GM12878 (cell line): ENCODE results near the gene NISCH. TPM values are rescaled to one million over a fixed set of nuclear protein-coding genes. Genes with fewer than 3 reads are reported as not detected.

ENCODE experiments used
- ATAC-seq: fragments of 200-7000 bp; cut with Tn5 transposase; 3 replicates; pipeline ENCODE4 v1.9.1; 2020; ENCODE audit warnings: mild to moderate bottlenecking, moderate library complexity
- BruUV-seq: library from RNA; stranded (reverse); fragments of 400-500 nt; replicated peaks from 2 replicates; lab custom pipeline; 2021; lab: Mats Ljungman, UMichigan
- CTCF ChIA-PET: fragments of 300-600 bp; sonication (Branson Sonifier 250); formaldehyde crosslinking; extraction: SDS; loops from one replicate; lab custom pipeline; 2021; ENCODE audit warnings: inconsistent platforms; lab: Yijun Ruan, JAX
- POLR2A ChIA-PET: fragments of 350-600 bp; formaldehyde crosslinking; extraction: SDS; loops from one replicate; lab custom pipeline; 2021; ENCODE audit warnings: inconsistent platforms; lab: Charles Lee
- RAD21 ChIA-PET: fragments of 300-600 bp; sonication (Branson Sonifier 250); formaldehyde crosslinking; loops from one replicate; lab custom pipeline; 2023; ENCODE audit warnings: antibody characterized with exemption; ENCODE audit not compliant: unreplicated experiment; lab: Charles Lee
- SMC1A ChIA-PET: fragments of 300-600 bp; sonication (Branson Sonifier 250); formaldehyde crosslinking; loops from one replicate; lab custom pipeline; 2023; ENCODE audit not compliant: unreplicated experiment, uncharacterized antibody; lab: Charles Lee
- DNase-seq: peaks from one replicate; pipeline ENCODE4 v3.0.0-alpha.2; 2011; ENCODE audit warnings: low read depth, low spot score
- FAIRE-seq: peaks from 3 replicates; lab custom pipeline; 2011; peaks lifted over from hg19 to GRCh38; lab: Jason Lieb, UNC
- H2AFZ ChIP-seq: 2 replicates; pipeline ENCODE4 v1.6.0; 2011; ENCODE audit warnings: low read depth, low read length, control low read depth; ENCODE audit not compliant: control insufficient read depth
- H3K27ac ChIP-seq: 2 replicates; pipeline ENCODE4 v1.5.1; 2011; ENCODE audit warnings: control low read depth; ENCODE audit not compliant: control insufficient read depth, insufficient read depth
- H3K27me3 ChIP-seq, 2 experiments: replicated peaks in 1 of 2; 2 replicates each; pipeline versions ENCODE4 v1.6.0 to v1.6.1; 2011; ENCODE audit warnings: low read length in 1 of 2; ENCODE audit not compliant: control insufficient read depth in 2 of 2, insufficient read depth in 2 of 2
- H3K36me3 ChIP-seq, 2 experiments: 2 replicates each; pipeline ENCODE4 v1.5.1; 2011; ENCODE audit warnings: low read length in 1 of 2; ENCODE audit not compliant: control insufficient read depth in 2 of 2, insufficient read depth in 2 of 2
- H3K4me1 ChIP-seq: 2 replicates; pipeline ENCODE4 v1.6.1; 2011; ENCODE audit warnings: mild to moderate bottlenecking, low read length, moderate library complexity, mixed read lengths; ENCODE audit not compliant: control insufficient read depth, insufficient read depth
- H3K4me2 ChIP-seq: 2 replicates; pipeline ENCODE4 v1.6.0; 2011; ENCODE audit warnings: control low read depth; ENCODE audit not compliant: control insufficient read depth, insufficient read depth
- H3K4me3 ChIP-seq: fragments of 200-600 bp; sonication (generic); 2 replicates; pipeline ENCODE4 v1.5.1; 2016
- H3K79me2 ChIP-seq: 2 replicates; pipeline ENCODE4 v1.6.0; 2011; ENCODE audit warnings: low read length; ENCODE audit not compliant: control insufficient read depth, insufficient read depth
- H3K9ac ChIP-seq: 2 replicates; pipeline ENCODE4 v1.8.0; 2011; ENCODE audit warnings: low read length, control low read depth, mixed read lengths; ENCODE audit not compliant: control insufficient read depth, insufficient read depth
- H3K9me3 ChIP-seq: replicated peaks from 3 replicates; pipeline ENCODE4 v1.5.1; 2011; ENCODE audit warnings: mild to moderate bottlenecking, low read length; ENCODE audit not compliant: control insufficient read depth, insufficient read depth
- H4K20me1 ChIP-seq: 2 replicates; pipeline ENCODE4 v1.6.0; 2011; ENCODE audit not compliant: control insufficient read depth, insufficient read depth
- CHD4 ChIP-seq: fragments of 200-600 bp; sonication (generic); IDR thresholded peaks from 2 replicates; pipeline ENCODE4 v1.6.1; 2016; ENCODE audit warnings: mild to moderate bottlenecking
- EED ChIP-seq: sonication (generic); IDR thresholded peaks from 2 replicates; pipeline ENCODE4 v1.6.1; 2016; ENCODE audit warnings: antibody characterized with exemption, low read depth
- ETV6 ChIP-seq, 2 experiments: fragments of 450-650 bp in 1 of 2; IDR thresholded peaks in 1 of 2; conservative IDR thresholded peaks in 1 of 2; 2 replicates each; pipeline ENCODE4 v1.6.1; 2014; ENCODE audit warnings: antibody characterized with exemption in 1 of 2, borderline replicate concordance in 1 of 2, low read depth in 1 of 2, mild to moderate bottlenecking in 1 of 2, moderate library complexity in 1 of 2
- NR2C1 ChIP-seq: fragments of 450-650 bp; IDR thresholded peaks from 2 replicates; pipeline ENCODE4 v1.6.1; 2017; ENCODE audit warnings: antibody characterized with exemption, mild to moderate bottlenecking, moderate library complexity
- YBX1 ChIP-seq: fragments of 450-650 bp; IDR thresholded peaks from 2 replicates; pipeline ENCODE4 v1.6.1; 2016; ENCODE audit warnings: antibody characterized with exemption
- whole genome bisulfite sequencing: methylation state at CpG from one replicate; pipeline ENCODE4 v1.1.6; 2016; ENCODE audit warnings: low lambda C conversion rate; ENCODE audit not compliant: insufficient replicate concordance, insufficient coverage; ENCODE audit errors: missing lambda C conversion rate; 5-methylcytosine and 5-hydroxymethylcytosine counted together
- in situ Hi-C: fragments of 300-500 bp; cut with MboI; formaldehyde crosslinking; loops from 9 replicates; pipeline ENCODE4 v1.14.3; 2018; ENCODE audit warnings: mixed read lengths
- intact Hi-C: fragments of 100-400 bp; cut with micrococcal nuclease; formaldehyde crosslinking; loops from one replicate; pipeline ENCODE4 v1.14.2; 2022; ENCODE audit not compliant: unreplicated experiment
- polyA plus RNA-seq, 11 experiments: library from polyadenylated mRNA; depleted of rRNA in 4 of 11; unstranded in 6 of 11; stranded (reverse) in 5 of 11; fragments of >200 nt; fragmentation: Nextera tagmentation in 4 of 11; fragmentation: Illumina TruSeq in 1 of 11; extraction: Ambion mirVana in 4 of 11; extraction: Trizol in 1 of 11; gene quantifications; 1 replicate in 1 of 11; 2 replicates in 10 of 11; pipeline versions ENCODE4 v1.2.1 to v1.2.3, GENCODE V29; 2011 to 2016; ENCODE audit warnings: inconsistent platforms in 2 of 11, missing spikeins in 2 of 11, low read depth in 1 of 11
- total RNA-seq, 4 experiments: library from RNA; depleted of rRNA in 3 of 4; stranded (reverse); fragments of >200 nt in 3 of 4; fragmentation: Illumina TruSeq in 1 of 4; extraction: Trizol in 1 of 4; gene quantifications; 2 replicates each; pipeline versions ENCODE4 v1.2.1 to v1.2.3, GENCODE V29; 2013 to 2021
- TF ChIP-seq, protein P1 (sequence below): fragments of 450-650 bp; formaldehyde crosslinking; IDR thresholded peaks from 2 replicates; pipeline ENCODE4 v1.4.0; 2022; ENCODE audit warnings: mild to moderate bottlenecking, moderate library complexity

Gene NISCH
- total and polyA plus RNA-seq, 10 of the 15 experiments (the other 5 are each of a cell fraction or from before 2014, with no cell fraction given), result 0.76 to 52.5 (median 24.6) TPM

DNA sequence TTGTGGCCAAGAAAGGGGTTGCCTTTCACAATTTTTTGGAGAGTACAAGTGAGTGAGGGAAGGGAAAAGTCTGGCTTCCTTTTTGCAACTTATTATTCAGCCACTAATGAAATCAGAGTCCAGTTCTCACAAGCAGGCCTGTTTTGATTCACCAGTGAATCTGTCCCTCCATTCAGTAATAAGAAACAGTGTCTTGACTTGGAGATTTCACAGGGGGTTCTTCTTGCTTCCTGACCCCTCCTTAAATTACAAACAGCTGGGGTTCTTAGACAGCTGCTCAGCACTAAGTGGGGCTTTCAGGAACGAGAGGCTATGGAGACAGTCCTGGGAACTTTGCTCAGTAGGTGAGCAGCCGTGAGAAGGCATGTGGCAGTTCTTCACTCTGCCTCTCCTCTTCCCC is 35.0 kb upstream of the NISCH start:
- ATAC-seq, result no peak
- TF ChIP-seq YBX1 (no peak), CHD4 (no peak), EED (no peak), NR2C1 (no peak), ETV6 (conservative IDR thresholded peaks at IDR 0.05 in 1 of 2, IDR thresholded peaks at IDR 0.05 in 1 of 2; ENCODE audit: borderline replicate concordance in 1 of 2, low read depth in 1 of 2) (no peak)
- TF ChIP-seq, protein P1, sequence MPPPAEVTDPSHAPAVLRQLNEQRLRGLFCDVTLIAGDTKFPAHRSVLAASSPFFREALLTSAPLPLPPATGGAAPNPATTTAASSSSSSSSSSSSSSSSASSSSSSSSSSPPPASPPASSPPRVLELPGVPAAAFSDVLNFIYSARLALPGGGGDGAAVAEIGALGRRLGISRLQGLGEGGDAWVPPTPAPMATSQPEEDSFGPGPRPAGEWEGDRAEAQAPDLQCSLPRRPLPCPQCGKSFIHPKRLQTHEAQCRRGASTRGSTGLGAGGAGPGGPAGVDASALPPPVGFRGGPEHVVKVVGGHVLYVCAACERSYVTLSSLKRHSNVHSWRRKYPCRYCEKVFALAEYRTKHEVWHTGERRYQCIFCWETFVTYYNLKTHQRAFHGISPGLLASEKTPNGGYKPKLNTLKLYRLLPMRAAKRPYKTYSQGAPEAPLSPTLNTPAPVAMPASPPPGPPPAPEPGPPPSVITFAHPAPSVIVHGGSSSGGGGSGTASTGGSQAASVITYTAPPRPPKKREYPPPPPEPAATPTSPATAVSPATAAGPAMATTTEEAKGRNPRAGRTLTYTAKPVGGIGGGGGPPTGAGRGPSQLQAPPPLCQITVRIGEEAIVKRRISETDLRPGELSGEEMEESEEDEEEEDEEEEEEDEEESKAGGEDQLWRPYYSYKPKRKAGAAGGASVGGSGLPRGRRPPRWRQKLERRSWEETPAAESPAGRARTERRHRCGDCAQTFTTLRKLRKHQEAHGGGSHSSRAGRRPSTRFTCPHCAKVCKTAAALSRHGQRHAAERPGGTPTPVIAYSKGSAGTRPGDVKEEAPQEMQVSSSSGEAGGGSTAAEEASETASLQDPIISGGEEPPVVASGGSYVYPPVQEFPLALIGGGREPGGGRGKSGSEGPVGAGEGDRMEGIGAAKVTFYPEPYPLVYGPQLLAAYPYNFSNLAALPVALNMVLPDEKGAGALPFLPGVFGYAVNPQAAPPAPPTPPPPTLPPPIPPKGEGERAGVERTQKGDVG (CRISPR knock-in tag), result no peak
- Histone ChIP-seq H3K79me2 (no peaks in the 10 kb centered on the region), H2AFZ (no peak overlapping the region), H3K9ac (no peak overlapping the region), H3K27ac (no peak overlapping the region), H3K4me2 (no peak overlapping the region), H3K36me3 (no peaks in the 10 kb centered on the region), H3K9me3 (no peaks in the 10 kb centered on the region), H3K27me3 (no peaks in the 10 kb centered on the region; a peak in 1 of 4 replicates), H3K4me3 (no peak overlapping the region), H3K4me1 (no peaks in the 10 kb centered on the region), H4K20me1 (no peaks in the 10 kb centered on the region)
- BruUV-seq, result no TSS peak
- ChIA-PET RAD21 (no interaction called here), SMC1A (interaction anchor here (2.3 kb wide), 1 partner anchor 8 kb away, joined by 6 read pairs; no protein-coding TSS in a partner anchor), POLR2A (no interaction called here), CTCF (interaction anchor here (1.4 to 2.9 kb wide), 5 partner anchors 8 to 28 kb away, joined by 3 to 14 read pairs (median 6); partner anchors contain the start of gene SEMA3G)
- intact Hi-C loops (no loop called here), in situ Hi-C loops (no loop called here)
- FAIRE-seq, result no peak
- 63% methylated on average over 2 of the region's 2 CpGs for WGBS
- DNase-seq, result no peak
